DND-41 (cell line): ENCODE measurements around the gene ATP6V0E1.

Experiments
- EZH2 ChIP-seq: IDR thresholded peaks from 3 replicates; pipeline ENCODE4 v1.6.1; 2012; ENCODE audit warnings: borderline replicate concordance, low read depth, mild to moderate bottlenecking, moderate library complexity, low read length, inconsistent platforms; ENCODE audit not compliant: severe bottlenecking
- TF ChIP-seq, protein P1 (sequence below): IDR thresholded peaks from 2 replicates; pipeline ENCODE4 v1.5.1; 2012; ENCODE audit warnings: borderline replicate concordance, low read length, moderate library complexity, mild to moderate bottlenecking; ENCODE audit not compliant: poor library complexity, severe bottlenecking; ENCODE audit errors: extremely low read depth

DNA sequence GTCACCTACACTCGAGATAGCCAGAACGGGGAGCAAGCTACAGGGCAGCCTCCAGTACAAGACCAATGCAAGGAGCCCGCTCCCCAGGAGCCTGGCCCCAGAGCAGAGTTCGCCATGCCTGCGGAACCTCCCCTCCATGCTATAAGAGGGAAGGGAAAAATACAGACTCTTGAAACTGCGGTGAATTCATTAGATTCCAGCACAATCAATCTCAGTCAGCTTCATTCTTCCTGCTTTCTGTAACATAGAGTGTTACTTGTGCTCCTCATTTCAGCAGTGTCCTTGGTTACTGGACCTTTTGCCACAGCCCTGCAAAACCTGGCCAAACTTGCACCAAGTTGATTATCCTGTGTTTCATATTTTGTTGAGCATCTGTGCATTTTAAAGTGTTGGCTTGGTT is 50.4 kb downstream of the ATP6V0E1 start:
- no peak for TF ChIP-seq EZH2
- TF ChIP-seq, protein P1, sequence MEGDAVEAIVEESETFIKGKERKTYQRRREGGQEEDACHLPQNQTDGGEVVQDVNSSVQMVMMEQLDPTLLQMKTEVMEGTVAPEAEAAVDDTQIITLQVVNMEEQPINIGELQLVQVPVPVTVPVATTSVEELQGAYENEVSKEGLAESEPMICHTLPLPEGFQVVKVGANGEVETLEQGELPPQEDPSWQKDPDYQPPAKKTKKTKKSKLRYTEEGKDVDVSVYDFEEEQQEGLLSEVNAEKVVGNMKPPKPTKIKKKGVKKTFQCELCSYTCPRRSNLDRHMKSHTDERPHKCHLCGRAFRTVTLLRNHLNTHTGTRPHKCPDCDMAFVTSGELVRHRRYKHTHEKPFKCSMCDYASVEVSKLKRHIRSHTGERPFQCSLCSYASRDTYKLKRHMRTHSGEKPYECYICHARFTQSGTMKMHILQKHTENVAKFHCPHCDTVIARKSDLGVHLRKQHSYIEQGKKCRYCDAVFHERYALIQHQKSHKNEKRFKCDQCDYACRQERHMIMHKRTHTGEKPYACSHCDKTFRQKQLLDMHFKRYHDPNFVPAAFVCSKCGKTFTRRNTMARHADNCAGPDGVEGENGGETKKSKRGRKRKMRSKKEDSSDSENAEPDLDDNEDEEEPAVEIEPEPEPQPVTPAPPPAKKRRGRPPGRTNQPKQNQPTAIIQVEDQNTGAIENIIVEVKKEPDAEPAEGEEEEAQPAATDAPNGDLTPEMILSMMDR = no peak
